AG04450 (cell line): ENCODE data around the gene PRIM2. TPM values are rescaled to one million over a fixed set of nuclear protein-coding genes. Genes with fewer than 3 reads are reported as not detected.
"Not testable (repeated sequence)": the region's sequence is repeated elsewhere in the genome, so short reads cannot be mapped to it uniquely, and the experiment has no call there.

Experiments
- CTCF ChIA-PET: fragments of 300-600, 350-600 bp; formaldehyde crosslinking; extraction: SDS; loops from one replicate; lab custom pipeline; 2022; ENCODE audit warnings: antibody characterized with exemption, inconsistent platforms; lab: Charles Lee
- POLR2A ChIA-PET: fragments of 350-600 bp; formaldehyde crosslinking; extraction: SDS; loops from one replicate; lab custom pipeline; 2021; ENCODE audit warnings: antibody characterized with exemption, inconsistent platforms; lab: Yijun Ruan, JAX
- DNase-seq: peaks from one replicate; pipeline ENCODE4 v3.0.0-alpha.2; 2011; ENCODE audit warnings: low read depth, low spot score
- H3K27ac ChIP-seq: one replicate; pipeline ENCODE4 v1.5.1; 2012; ENCODE audit warnings: low read depth, low read length, control low read depth
- H3K27me3 ChIP-seq: one replicate; pipeline ENCODE4 v1.6.0; 2012; ENCODE audit warnings: low read length; ENCODE audit not compliant: control insufficient read depth, insufficient read depth
- H3K4me3 ChIP-seq: 2 replicates; pipeline ENCODE4 v1.5.1; 2011; ENCODE audit warnings: mild to moderate bottlenecking, low read depth, low read length, control low read depth
- H3K9me3 ChIP-seq: 2 replicates; pipeline ENCODE4 v1.5.1; 2012; ENCODE audit warnings: low read length; ENCODE audit not compliant: control insufficient read depth, insufficient read depth
- CTCF ChIP-seq: IDR thresholded peaks from 2 replicates; pipeline ENCODE4 v1.5.1; 2011; ENCODE audit warnings: low read depth, low read length, control low read depth, inconsistent platforms
- polyA plus RNA-seq: library from polyadenylated mRNA; depleted of rRNA; stranded (reverse); fragments of >200 nt; gene quantifications from 2 replicates; pipeline ENCODE4 v1.2.3, GENCODE V29; 2011

The PRIM2 gene
- polyA plus RNA-seq, 1 experiment: 30.2 TPM

- H3K27ac ChIP-seq, POLR2A ChIA-PET, H3K4me3 ChIP-seq, H3K9me3 ChIP-seq, DNase-seq, H3K27me3 ChIP-seq, CTCF ChIA-PET: not testable (repeated sequence)
- TF ChIP-seq CTCF: peak; percentile 33
Measured at GRCh38 chr6:57579489-57579888, 262.1 kb downstream of the PRIM2 start.

GRCh38 chr6:57581586-57581985 is 264.2 kb downstream of the PRIM2 start:
- H3K4me3 ChIP-seq, H3K27me3 ChIP-seq, POLR2A ChIA-PET, H3K27ac ChIP-seq, CTCF ChIA-PET, H3K9me3 ChIP-seq, DNase-seq: not testable (repeated sequence)

GRCh38 chr6:57601105-57601504 is 283.7 kb downstream of the PRIM2 start:
- DNase-seq, H3K9me3 ChIP-seq, H3K27ac ChIP-seq, POLR2A ChIA-PET, CTCF ChIA-PET, H3K27me3 ChIP-seq, H3K4me3 ChIP-seq: not testable (repeated sequence)

- H3K27ac ChIP-seq, H3K4me3 ChIP-seq, POLR2A ChIA-PET, H3K9me3 ChIP-seq, H3K27me3 ChIP-seq, DNase-seq, CTCF ChIA-PET: not testable (repeated sequence)
Measured at GRCh38 chr6:57605303-57605702, 287.9 kb downstream of the PRIM2 start.

- DNase-seq, H3K9me3 ChIP-seq, H3K27me3 ChIP-seq, H3K27ac ChIP-seq, POLR2A ChIA-PET, CTCF ChIA-PET, H3K4me3 ChIP-seq: not testable (repeated sequence)
Measured at GRCh38 chr6:57606331-57606730, 288.9 kb downstream of the PRIM2 start.

- POLR2A ChIA-PET, CTCF ChIA-PET, H3K27ac ChIP-seq, H3K27me3 ChIP-seq, DNase-seq, H3K4me3 ChIP-seq, H3K9me3 ChIP-seq: not testable (repeated sequence)
Measured at GRCh38 chr6:57610612-57611011, 293.2 kb downstream of the PRIM2 start.

- CTCF ChIA-PET, H3K27me3 ChIP-seq, DNase-seq, H3K4me3 ChIP-seq, H3K27ac ChIP-seq, H3K9me3 ChIP-seq, POLR2A ChIA-PET: not testable (repeated sequence)
Measured at GRCh38 chr6:57618959-57619358, 301.5 kb downstream of the PRIM2 start.

GRCh38 chr6:57631773-57632172 is 314.3 kb downstream of the PRIM2 start:
- H3K9me3 ChIP-seq, POLR2A ChIA-PET, H3K27me3 ChIP-seq, H3K27ac ChIP-seq, CTCF ChIA-PET, DNase-seq, H3K4me3 ChIP-seq: not testable (repeated sequence)

GRCh38 chr6:57658526-57658925 is 341.1 kb downstream of the PRIM2 start:
- H3K27ac ChIP-seq, H3K9me3 ChIP-seq, H3K4me3 ChIP-seq, CTCF ChIA-PET, H3K27me3 ChIP-seq, POLR2A ChIA-PET, DNase-seq: not testable (repeated sequence)

- H3K9me3 ChIP-seq, H3K27ac ChIP-seq, POLR2A ChIA-PET, H3K27me3 ChIP-seq, CTCF ChIA-PET, DNase-seq, H3K4me3 ChIP-seq: not testable (repeated sequence)
Measured at GRCh38 chr6:57659794-57660193, 342.4 kb downstream of the PRIM2 start.

- H3K27ac ChIP-seq, POLR2A ChIA-PET, CTCF ChIA-PET, H3K9me3 ChIP-seq, DNase-seq, H3K27me3 ChIP-seq, H3K4me3 ChIP-seq: not testable (repeated sequence)
Measured at GRCh38 chr6:57660940-57661339, 343.5 kb downstream of the PRIM2 start.

- DNase-seq, CTCF ChIA-PET, POLR2A ChIA-PET, H3K27ac ChIP-seq, H3K4me3 ChIP-seq, H3K27me3 ChIP-seq, H3K9me3 ChIP-seq: not testable (repeated sequence)
Measured at GRCh38 chr6:57668108-57668507, 350.7 kb downstream of the PRIM2 start.
